ENCODE measurements around the gene NELL2. TPM values are rescaled to one million over a fixed set of nuclear protein-coding genes. Genes with fewer than 3 reads are reported as not detected.

Gene NELL2
- total RNA-seq, 2 experiments from 2014 or later = 0.95 to 1.8 TPM

DNA sequence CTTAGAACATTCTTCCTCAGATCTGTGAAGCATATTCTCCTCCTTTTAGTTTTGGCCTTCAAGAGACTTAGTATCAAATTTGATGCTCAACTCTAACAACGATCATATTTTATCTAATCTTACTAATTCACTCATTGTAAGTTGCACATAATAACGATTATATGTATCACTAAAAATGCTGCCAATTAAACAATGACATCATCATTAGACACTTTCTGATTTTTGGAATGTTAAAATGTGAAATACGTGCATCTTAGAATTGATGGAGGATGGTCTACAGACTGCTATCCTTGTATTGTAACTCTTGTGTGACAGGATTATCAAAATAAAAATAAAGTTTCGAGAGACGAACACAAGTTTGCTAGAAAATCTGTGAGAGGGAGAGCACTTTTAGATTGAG lies 311.0 kb downstream of the NELL2 start:
- no peak for DNase-seq (ENCODE audit: low spot score)
- Histone ChIP-seq H3K9me3 (ENCODE audit: low read length) (no peaks in the 10 kb centered on the region), H3K36me3 (ENCODE audit: insufficient read depth, low read length) (no peaks in the 10 kb centered on the region), H3K4me3 (ENCODE audit: low read depth, low read length, poor library complexity, severe bottlenecking) (no peak overlapping the region), H3K4me1 (ENCODE audit: insufficient read depth, low read length, poor library complexity, severe bottlenecking) (no peaks in the 10 kb centered on the region), H4K20me1 (ENCODE audit: insufficient read depth, low read length) (no peaks in the 10 kb centered on the region), H2AFZ (ENCODE audit: low read length) (no peak overlapping the region), H3K27ac (ENCODE audit: low read depth, low read length, poor library complexity, severe bottlenecking) (no peak overlapping the region), H3K79me2 (ENCODE audit: insufficient read depth, low read depth, low read length) (no peaks in the 10 kb centered on the region), H3K4me2 (ENCODE audit: low read length) (no peak overlapping the region), H3K9me2 (ENCODE audit: insufficient read depth, low read length) (no peaks in the 10 kb centered on the region)
- TF ChIP-seq EZH2phosphoT487 (IDR thresholded peaks at IDR 0.05; ENCODE audit: borderline replicate concordance, low read depth, low read length) = no peak
- TF ChIP-seq, protein P1, sequence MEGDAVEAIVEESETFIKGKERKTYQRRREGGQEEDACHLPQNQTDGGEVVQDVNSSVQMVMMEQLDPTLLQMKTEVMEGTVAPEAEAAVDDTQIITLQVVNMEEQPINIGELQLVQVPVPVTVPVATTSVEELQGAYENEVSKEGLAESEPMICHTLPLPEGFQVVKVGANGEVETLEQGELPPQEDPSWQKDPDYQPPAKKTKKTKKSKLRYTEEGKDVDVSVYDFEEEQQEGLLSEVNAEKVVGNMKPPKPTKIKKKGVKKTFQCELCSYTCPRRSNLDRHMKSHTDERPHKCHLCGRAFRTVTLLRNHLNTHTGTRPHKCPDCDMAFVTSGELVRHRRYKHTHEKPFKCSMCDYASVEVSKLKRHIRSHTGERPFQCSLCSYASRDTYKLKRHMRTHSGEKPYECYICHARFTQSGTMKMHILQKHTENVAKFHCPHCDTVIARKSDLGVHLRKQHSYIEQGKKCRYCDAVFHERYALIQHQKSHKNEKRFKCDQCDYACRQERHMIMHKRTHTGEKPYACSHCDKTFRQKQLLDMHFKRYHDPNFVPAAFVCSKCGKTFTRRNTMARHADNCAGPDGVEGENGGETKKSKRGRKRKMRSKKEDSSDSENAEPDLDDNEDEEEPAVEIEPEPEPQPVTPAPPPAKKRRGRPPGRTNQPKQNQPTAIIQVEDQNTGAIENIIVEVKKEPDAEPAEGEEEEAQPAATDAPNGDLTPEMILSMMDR (conservative IDR thresholded peaks at IDR 0.05; ENCODE audit: low read length) = no peak
- ChIA-PET CTCF (ENCODE audit: unreplicated experiment) (no interaction called here), POLR2A (no interaction called here)
- intact Hi-C loops (cut with micrococcal nuclease; ENCODE audit: unreplicated experiment) = no loop called here
- BruUV-seq (replicated peaks) = no TSS peak

DNA sequence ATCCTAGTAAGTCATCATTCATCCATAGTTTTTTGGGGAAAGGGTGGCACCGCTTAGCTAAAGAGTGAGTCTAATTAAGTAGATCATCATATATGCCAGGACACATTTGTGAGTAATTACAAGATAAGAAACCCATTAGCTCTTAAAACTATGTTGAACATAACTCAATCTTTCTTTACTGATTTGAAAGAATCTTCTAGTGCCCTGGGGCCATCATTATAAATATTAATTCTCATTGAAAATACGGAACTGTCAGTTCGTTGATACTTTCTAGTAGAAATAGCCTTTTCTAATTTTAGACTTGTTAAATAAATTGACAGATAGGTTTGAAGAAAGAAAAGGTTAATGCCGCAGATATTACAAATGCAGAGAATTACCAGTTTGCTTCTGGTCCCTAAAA lies 312.6 kb downstream of the NELL2 start:
- POLR2A ChIA-PET = interaction anchor here (0.5 to 1.6 kb wide), 2 partner anchors 9 to 86 kb away, joined by 3 read pairs; no protein-coding TSS in a partner anchor

More for the DNA sequence above, 312.6 kb downstream of the NELL2 start:
- Histone ChIP-seq H3K79me2 (ENCODE audit: insufficient read depth, low read depth, low read length) (no peaks in the 10 kb centered on the region), H4K20me1 (ENCODE audit: insufficient read depth, low read length) (no peaks in the 10 kb centered on the region), H3K9me3 (ENCODE audit: low read length) (no peaks in the 10 kb centered on the region), H3K27ac (ENCODE audit: low read depth, low read length, poor library complexity, severe bottlenecking) (no peak overlapping the region), H3K4me1 (ENCODE audit: insufficient read depth, low read length, poor library complexity, severe bottlenecking) (no peaks in the 10 kb centered on the region), H3K4me2 (ENCODE audit: low read length) (no peak overlapping the region), H3K36me3 (ENCODE audit: insufficient read depth, low read length) (no peaks in the 10 kb centered on the region), H3K9me2 (ENCODE audit: insufficient read depth, low read length) (no peaks in the 10 kb centered on the region), H2AFZ (ENCODE audit: low read length) (no peak overlapping the region), H3K4me3 (ENCODE audit: low read depth, low read length, poor library complexity, severe bottlenecking) (no peak overlapping the region)
- DNase-seq (ENCODE audit: low spot score) = no peak
- TF ChIP-seq, protein P1 (conservative IDR thresholded peaks at IDR 0.05; ENCODE audit: low read length) = no peak
- TF ChIP-seq EZH2phosphoT487 (IDR thresholded peaks at IDR 0.05; ENCODE audit: borderline replicate concordance, low read depth, low read length) = no peak
- no TSS peak for BruUV-seq (replicated peaks)
- CTCF ChIA-PET (ENCODE audit: unreplicated experiment) = no interaction called here
- intact Hi-C loops (cut with micrococcal nuclease; ENCODE audit: unreplicated experiment) = no loop called here

All from OCI-LY7 (cell line).